ENCODE data around the gene STKLD1. TPM values are rescaled to one million over a fixed set of nuclear protein-coding genes. Genes with fewer than 3 reads are reported as not detected.
A peak's percentile ranks its signal among the peaks of the same experiment; 100 is the strongest.

The STKLD1 gene
- total RNA-seq, 2 donors from 2014 or later: not detected

DNA sequence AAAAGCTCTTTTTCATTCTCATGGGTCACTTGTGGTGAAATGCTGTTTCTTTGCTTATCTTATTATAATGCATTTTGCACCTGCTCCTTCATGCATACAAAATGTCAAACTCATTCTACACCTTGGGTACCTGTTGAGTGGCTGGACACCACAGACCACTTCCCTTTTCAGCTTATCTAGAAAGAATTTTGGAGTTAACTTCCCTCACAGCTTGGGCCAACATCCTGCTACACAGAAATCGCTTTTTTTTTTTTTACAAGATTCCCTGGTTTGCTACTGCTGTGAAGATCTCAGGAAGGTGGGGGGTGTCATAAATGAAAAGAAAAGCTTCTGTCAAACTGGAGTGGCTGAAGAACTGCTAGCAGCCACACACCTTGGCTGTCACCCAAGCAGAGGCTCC, 39.0 kb downstream of the STKLD1 start:
- H3K9me3 ChIP-seq: no peaks in the 10 kb centered on the region
- no peak for TF ChIP-seq POLR2A (IDR thresholded peaks at IDR 0.05)
- no peak for TF ChIP-seq CTCF (IDR thresholded peaks at IDR 0.05)
- WGBS, 2 donors: 43 to 78% methylated on average over 1 of the region's 1 CpG
- H3K4me3 ChIP-seq: no peak overlapping the region
- intact Hi-C loops (cut with DNase I): no loop called here
- H3K27me3 ChIP-seq: no peaks in the 10 kb centered on the region
- H3K27ac ChIP-seq: no peak overlapping the region
- ATAC-seq (no peak), DNase-seq (no peak)
- H3K36me3 ChIP-seq (replicated peaks in 1 of 2; ENCODE audit: insufficient read depth in 1 of 2, low read depth in 2 of 2): peaks cover 0 to 14% of the 10 kb centered on the region in 2 donors
- peaks cover 32% of the 10 kb centered on the region for H3K4me1 ChIP-seq

DNA sequence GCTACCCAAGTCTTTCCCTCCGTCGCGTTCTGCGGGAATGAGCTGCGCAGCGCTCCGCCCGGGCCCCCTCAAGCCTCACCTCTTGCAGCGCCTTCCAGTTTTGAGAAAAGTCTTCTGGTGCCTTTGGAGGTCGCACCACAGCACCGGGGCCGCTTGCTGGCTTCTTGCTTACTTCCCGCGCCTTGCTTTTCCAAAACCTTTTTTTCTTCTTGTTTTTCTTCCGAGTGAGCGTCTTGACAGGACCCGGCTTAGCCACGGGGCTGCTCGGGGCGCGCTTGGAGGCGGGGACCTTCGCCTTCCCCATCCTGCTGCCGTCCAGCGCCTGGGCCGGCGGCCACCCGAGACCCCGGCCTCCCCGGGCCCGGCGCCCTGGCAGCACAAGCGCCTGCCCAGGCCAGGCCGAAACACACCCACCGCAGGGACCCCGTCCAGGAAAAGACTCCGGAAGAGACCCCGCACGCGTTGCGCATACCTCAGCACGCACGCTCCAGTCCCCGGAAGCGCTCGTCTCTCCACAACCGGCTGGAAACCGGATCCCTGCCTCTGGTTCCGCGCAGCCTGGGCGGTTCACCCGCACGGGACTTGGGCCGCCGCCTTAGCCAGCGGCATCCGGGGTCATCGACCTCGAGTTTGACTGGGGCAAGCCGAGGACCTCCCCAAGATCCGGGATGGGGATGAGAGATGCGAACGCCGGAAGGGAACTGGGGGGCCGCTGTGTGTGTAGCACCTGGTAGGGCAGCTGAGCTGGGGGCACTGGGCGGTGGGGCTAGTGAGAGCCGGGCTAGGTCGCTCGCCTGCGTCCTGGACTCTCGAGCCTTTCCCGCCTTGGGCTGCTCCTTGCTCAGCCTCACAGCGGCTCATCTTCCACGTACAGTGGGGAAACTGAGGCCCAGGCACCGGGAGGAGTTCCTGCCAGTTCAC, 41.6 kb downstream of the STKLD1 start, which contains the start of gene REXO4:
Gene REXO4 (minus strand): TSS at position 470 of the 921 bp plus-strand sequence. CDS start 166 bp downstream, at position 304.
- 0 to 1% methylated on average over 28 to 75 of the region's 75 CpGs for WGBS, 2 donors
- TF ChIP-seq POLR2A (IDR thresholded peaks at IDR 0.05) (peak in 2 of 3 donors; percentile 57 to 66), CTCF (IDR thresholded peaks at IDR 0.05) (no peak)
- peaks cover 0 to 8% of the 10 kb centered on the region in 2 donors for H3K36me3 ChIP-seq (replicated peaks in 1 of 2; ENCODE audit: insufficient read depth in 1 of 2, low read depth in 2 of 2)
- H3K27ac ChIP-seq: peak within 1 kb of the TSS; percentile 47 to 81 (median 73)
- H3K4me1 ChIP-seq: peaks cover 32% of the 10 kb centered on the region
- H3K4me3 ChIP-seq: peak within 1 kb of the TSS; percentile 71 to 88
- H3K27me3 ChIP-seq: no peaks in the 10 kb centered on the region
- intact Hi-C loops (cut with DNase I): no loop called here
- peak; percentile 77 to 83 (median 80) for DNase-seq
- H3K9me3 ChIP-seq: no peaks in the 10 kb centered on the region
- peak; percentile 94 for ATAC-seq

DNA sequence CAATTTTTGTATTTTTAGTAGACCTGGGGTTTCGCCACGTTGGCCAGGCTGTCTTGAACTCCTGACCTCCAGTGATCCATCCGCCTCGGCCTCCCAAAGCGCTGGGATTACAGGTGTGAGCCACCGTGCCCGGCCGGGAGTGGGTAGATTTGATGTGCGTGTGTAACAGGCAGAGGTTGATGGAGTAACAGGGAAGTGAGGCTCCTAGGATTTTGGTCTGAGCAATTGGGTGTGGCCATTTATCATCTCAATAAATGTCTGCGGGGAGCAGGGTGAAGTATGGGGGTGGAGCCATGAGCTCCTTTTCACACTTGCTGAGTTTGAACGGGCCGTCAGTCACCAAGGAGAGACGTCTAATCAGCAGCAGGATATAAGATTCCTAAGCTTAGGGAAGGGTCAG, 42.8 kb downstream of the STKLD1 start:
- Histone ChIP-seq H3K4me1 (peaks cover 32% of the 10 kb centered on the region), H3K9me3 (no peaks in the 10 kb centered on the region), H3K27ac (no peak overlapping the region), H3K27me3 (no peaks in the 10 kb centered on the region), H3K4me3 (no peak overlapping the region), H3K36me3 (replicated peaks in 1 of 2; ENCODE audit: insufficient read depth in 1 of 2, low read depth in 2 of 2) (peaks cover 0 to 6% of the 10 kb centered on the region in 2 donors)
- 40 to 55% methylated on average over 6 to 13 of the region's 13 CpGs for WGBS, 2 donors
- DNase-seq: no peak
- TF ChIP-seq POLR2A (IDR thresholded peaks at IDR 0.05) (no peak), CTCF (IDR thresholded peaks at IDR 0.05) (no peak)
- intact Hi-C loops (cut with DNase I): no loop called here
- no peak for ATAC-seq

DNA sequence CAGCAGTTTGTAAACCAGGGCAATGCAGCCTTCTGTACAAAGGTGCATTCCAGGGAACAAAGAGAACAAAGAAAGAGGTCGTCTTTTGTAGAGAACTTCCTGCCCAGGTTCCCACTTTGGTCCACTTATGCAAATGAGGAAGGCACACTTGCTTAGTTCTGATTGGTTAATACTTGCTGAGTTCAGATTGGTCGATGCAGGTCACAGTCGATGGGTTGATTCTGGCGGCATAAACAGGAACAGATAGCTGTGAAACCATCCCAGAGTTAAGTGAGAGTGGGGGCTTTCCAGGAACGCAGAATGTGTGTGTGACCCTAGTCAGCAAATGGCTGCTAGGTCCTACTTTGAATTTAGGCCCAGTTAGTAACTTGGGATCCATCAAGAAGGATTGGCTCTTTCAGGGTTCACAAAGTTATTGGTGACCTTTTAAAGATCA, 44.2 kb downstream of the STKLD1 start:
- no peak overlapping the region for H3K27ac ChIP-seq
- 61 to 73% methylated on average over 5 of the region's 5 CpGs for WGBS, 2 donors
- H3K4me3 ChIP-seq: no peak overlapping the region
- no peaks in the 10 kb centered on the region for H3K36me3 ChIP-seq (replicated peaks in 1 of 2; ENCODE audit: insufficient read depth in 1 of 2, low read depth in 2 of 2)
- TF ChIP-seq POLR2A (IDR thresholded peaks at IDR 0.05) (no peak), CTCF (IDR thresholded peaks at IDR 0.05) (no peak)
- ATAC-seq (no peak), DNase-seq (no peak)
- peaks cover 27% of the 10 kb centered on the region for H3K4me1 ChIP-seq
- H3K9me3 ChIP-seq: no peaks in the 10 kb centered on the region
- no peaks in the 10 kb centered on the region for H3K27me3 ChIP-seq
- intact Hi-C loops (cut with DNase I): loop anchor here (5.0 kb wide), 1 partner anchor 48 kb away; no protein-coding TSS in a partner anchor

Measured in body of pancreas (tissue), 4 donors.